ENCODE results near the gene SPATA9.

- TF ChIP-seq CTCF (IDR thresholded peaks at IDR 0.05; ENCODE audit: borderline replicate concordance, extremely low read depth, low read length, poor library complexity, severe bottlenecking) (no peak), EZH2 (IDR thresholded peaks at IDR 0.05; ENCODE audit: borderline replicate concordance, low read depth, low read length, severe bottlenecking) (no peak)
These were observed 56.1 kb downstream of the SPATA9 start for GRCh38 chr5:95626701-95627100.

Data from DND-41 (cell line).